Fibroblast of lung (primary cell): ENCODE data around the gene ARHGAP45.

Experiments
- EZH2 ChIP-seq: IDR thresholded peaks from 2 replicates; pipeline ENCODE4 v1.5.1; 2012; ENCODE audit warnings: low read length, control low read depth, mild to moderate bottlenecking; ENCODE audit errors: missing control alignments
- TF ChIP-seq, protein P1 (sequence below), 2 donors: IDR thresholded peaks in 1 of 2; conservative IDR thresholded peaks in 1 of 2; 1 replicate in 1 of 2; 2 replicates in 1 of 2; pipeline ENCODE4 v1.5.1; 2011 to 2012; ENCODE audit warnings: low read length in 2 of 2, control low read depth in 1 of 2, inconsistent platforms in 1 of 2, low read depth in 1 of 2, mild to moderate bottlenecking in 1 of 2

- TF ChIP-seq, protein P1, sequence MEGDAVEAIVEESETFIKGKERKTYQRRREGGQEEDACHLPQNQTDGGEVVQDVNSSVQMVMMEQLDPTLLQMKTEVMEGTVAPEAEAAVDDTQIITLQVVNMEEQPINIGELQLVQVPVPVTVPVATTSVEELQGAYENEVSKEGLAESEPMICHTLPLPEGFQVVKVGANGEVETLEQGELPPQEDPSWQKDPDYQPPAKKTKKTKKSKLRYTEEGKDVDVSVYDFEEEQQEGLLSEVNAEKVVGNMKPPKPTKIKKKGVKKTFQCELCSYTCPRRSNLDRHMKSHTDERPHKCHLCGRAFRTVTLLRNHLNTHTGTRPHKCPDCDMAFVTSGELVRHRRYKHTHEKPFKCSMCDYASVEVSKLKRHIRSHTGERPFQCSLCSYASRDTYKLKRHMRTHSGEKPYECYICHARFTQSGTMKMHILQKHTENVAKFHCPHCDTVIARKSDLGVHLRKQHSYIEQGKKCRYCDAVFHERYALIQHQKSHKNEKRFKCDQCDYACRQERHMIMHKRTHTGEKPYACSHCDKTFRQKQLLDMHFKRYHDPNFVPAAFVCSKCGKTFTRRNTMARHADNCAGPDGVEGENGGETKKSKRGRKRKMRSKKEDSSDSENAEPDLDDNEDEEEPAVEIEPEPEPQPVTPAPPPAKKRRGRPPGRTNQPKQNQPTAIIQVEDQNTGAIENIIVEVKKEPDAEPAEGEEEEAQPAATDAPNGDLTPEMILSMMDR (conservative IDR thresholded peaks at IDR 0.05 in 1 of 2, IDR thresholded peaks at IDR 0.05 in 1 of 2; ENCODE audit: low read depth in 1 of 2, low read length in 2 of 2) = no peak
- TF ChIP-seq EZH2 = no peak
Observed at GRCh38 chr19:1058112-1058511, 8.9 kb upstream of the ARHGAP45 start.
